HepG2 (cell line): ENCODE results near the gene MSMO1. TPM values are rescaled to one million over a fixed set of nuclear protein-coding genes. Genes with fewer than 3 reads are reported as not detected.

Source experiments
- CHD4 ChIP-seq: fragments of 200-600 bp; sonication (generic); IDR thresholded peaks from 2 replicates; pipeline ENCODE4 v1.7.0; 2017; ENCODE audit warnings: mild to moderate bottlenecking, low read length, borderline replicate concordance
- JUND ChIP-seq: sonication (generic); formaldehyde crosslinking; IDR thresholded peaks from 2 replicates; pipeline ENCODE4 v1.8.0; 2022; ENCODE audit warnings: mild to moderate bottlenecking, missing genetic modification reagents
- MYNN ChIP-seq: sonication (generic); formaldehyde crosslinking; IDR thresholded peaks from 2 replicates; pipeline ENCODE4 v1.4.0; 2020; ENCODE audit warnings: mild to moderate bottlenecking, low read depth, missing genetic modification reagents
- NR2F2 ChIP-seq: IDR thresholded peaks from 2 replicates; pipeline ENCODE4 v1.6.1; 2012; ENCODE audit warnings: low read depth, inconsistent platforms, borderline replicate concordance
- RAD51 ChIP-seq: fragments of 450-650 bp; IDR thresholded peaks from 2 replicates; pipeline ENCODE4 v1.6.1; 2016; ENCODE audit warnings: borderline replicate concordance
- RCOR2 ChIP-seq: IDR thresholded peaks from 2 replicates; pipeline ENCODE4 v1.6.1; 2016; ENCODE audit warnings: missing biosample characterization, missing genetic modification reagents
- RFX3 ChIP-seq: IDR thresholded peaks from 2 replicates; pipeline ENCODE4 v1.6.1; 2016; ENCODE audit warnings: missing biosample characterization, missing genetic modification reagents
- ZFP62 ChIP-seq: sonication (generic); formaldehyde crosslinking; IDR thresholded peaks from 2 replicates; pipeline ENCODE4 v1.4.0; 2020; ENCODE audit warnings: missing genetic modification reagents
- ZNF138 ChIP-seq: sonication (generic); formaldehyde crosslinking; IDR thresholded peaks from 2 replicates; pipeline ENCODE4 v1.5.0; 2020; ENCODE audit warnings: mild to moderate bottlenecking, low read depth, missing genetic modification reagents
- polyA plus RNA-seq, 8 experiments: library from polyadenylated mRNA; depleted of rRNA in 3 of 8; stranded (reverse) in 7 of 8; unstranded in 1 of 8; fragments of >200 nt; fragmentation: Illumina TruSeq in 4 of 8; extraction: Trizol in 4 of 8; gene quantifications; 2 replicates each; pipeline versions ENCODE4 v1.2.1 to v1.2.3, GENCODE V29; 2011 to 2016; ENCODE audit warnings: low read depth in 4 of 8, missing spikeins in 1 of 8, mixed read lengths in 1 of 8; ENCODE audit not compliant: insufficient read depth in 1 of 8
- total RNA-seq, 5 experiments: library from RNA; depleted of rRNA; stranded (reverse); fragments of >200 nt; fragmentation: Illumina TruSeq; extraction: Trizol; gene quantifications; 2 replicates each; pipeline ENCODE4 v1.2.3, GENCODE V29; 2016; ENCODE audit warnings: low read depth in 1 of 5
- TF ChIP-seq, protein P1 (sequence below), 2 experiments: fragments of 450-650 bp in 1 of 2; sonication (generic) in 1 of 2; formaldehyde crosslinking in 1 of 2; IDR thresholded peaks; 2 replicates each; pipeline versions ENCODE4 v1.6.1 to v1.8.0; 2016 to 2022; ENCODE audit warnings: antibody characterized with exemption in 1 of 2, mild to moderate bottlenecking in 1 of 2, missing genetic modification reagents in 1 of 2
- TF ChIP-seq, protein P2 (sequence below), 2 experiments: sonication (generic) in 1 of 2; formaldehyde crosslinking in 1 of 2; IDR thresholded peaks; 2 replicates each; pipeline versions ENCODE4 v1.4.0 to v1.6.1; 2016 to 2020; ENCODE audit warnings: borderline replicate concordance in 1 of 2, low read depth in 1 of 2, mild to moderate bottlenecking in 1 of 2, missing genetic modification reagents in 1 of 2
- TF ChIP-seq, protein P3 (sequence below): IDR thresholded peaks from 2 replicates; pipeline ENCODE4 v1.4.0; 2020; ENCODE audit warnings: mild to moderate bottlenecking, missing genetic modification reagents

Gene MSMO1
- total and polyA plus RNA-seq, 2 of the 13 experiments (the other 11 are each of a cell fraction or from before 2014, with no cell fraction given): 98.1 to 216 TPM

DNA sequence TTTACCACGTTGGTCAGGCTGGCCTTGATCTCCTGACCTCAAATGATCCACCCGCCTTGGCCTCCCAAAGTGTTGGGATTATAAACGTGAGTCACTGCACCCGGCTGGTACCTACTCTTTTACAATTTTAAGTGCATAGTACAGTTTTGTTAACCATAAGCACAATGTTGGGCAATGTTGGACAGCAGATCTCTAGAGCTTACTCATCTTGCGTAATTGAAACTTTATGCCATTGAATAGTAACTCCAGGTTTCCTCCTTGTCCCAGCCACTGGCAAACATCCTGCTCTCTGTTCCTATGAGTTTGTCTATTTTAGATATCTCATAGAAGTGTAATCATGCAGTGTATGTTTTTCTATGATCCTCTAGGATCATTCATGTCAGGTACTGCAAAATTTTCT, 42.1 kb downstream of the MSMO1 start (continued):
- TF ChIP-seq, protein P1, sequence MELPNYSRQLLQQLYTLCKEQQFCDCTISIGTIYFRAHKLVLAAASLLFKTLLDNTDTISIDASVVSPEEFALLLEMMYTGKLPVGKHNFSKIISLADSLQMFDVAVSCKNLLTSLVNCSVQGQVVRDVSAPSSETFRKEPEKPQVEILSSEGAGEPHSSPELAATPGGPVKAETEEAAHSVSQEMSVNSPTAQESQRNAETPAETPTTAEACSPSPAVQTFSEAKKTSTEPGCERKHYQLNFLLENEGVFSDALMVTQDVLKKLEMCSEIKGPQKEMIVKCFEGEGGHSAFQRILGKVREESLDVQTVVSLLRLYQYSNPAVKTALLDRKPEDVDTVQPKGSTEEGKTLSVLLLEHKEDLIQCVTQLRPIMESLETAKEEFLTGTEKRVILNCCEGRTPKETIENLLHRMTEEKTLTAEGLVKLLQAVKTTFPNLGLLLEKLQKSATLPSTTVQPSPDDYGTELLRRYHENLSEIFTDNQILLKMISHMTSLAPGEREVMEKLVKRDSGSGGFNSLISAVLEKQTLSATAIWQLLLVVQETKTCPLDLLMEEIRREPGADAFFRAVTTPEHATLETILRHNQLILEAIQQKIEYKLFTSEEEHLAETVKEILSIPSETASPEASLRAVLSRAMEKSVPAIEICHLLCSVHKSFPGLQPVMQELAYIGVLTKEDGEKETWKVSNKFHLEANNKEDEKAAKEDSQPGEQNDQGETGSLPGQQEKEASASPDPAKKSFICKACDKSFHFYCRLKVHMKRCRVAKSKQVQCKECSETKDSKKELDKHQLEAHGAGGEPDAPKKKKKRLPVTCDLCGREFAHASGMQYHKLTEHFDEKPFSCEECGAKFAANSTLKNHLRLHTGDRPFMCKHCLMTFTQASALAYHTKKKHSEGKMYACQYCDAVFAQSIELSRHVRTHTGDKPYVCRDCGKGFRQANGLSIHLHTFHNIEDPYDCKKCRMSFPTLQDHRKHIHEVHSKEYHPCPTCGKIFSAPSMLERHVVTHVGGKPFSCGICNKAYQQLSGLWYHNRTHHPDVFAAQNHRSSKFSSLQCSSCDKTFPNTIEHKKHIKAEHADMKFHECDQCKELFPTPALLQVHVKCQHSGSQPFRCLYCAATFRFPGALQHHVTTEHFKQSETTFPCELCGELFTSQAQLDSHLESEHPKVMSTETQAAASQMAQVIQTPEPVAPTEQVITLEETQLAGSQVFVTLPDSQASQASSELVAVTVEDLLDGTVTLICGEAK (IDR thresholded peaks at IDR 0.05): no peak
- TF ChIP-seq, protein P1 (CRISPR knock-in tag; IDR thresholded peaks at IDR 0.05): peak; percentile 39; the same call in 1 of the 2 replicates
- TF ChIP-seq RCOR2 (CRISPR knock-in tag): peak; percentile 89; the same call in 1 of the 2 replicates
- TF ChIP-seq, protein P2, sequence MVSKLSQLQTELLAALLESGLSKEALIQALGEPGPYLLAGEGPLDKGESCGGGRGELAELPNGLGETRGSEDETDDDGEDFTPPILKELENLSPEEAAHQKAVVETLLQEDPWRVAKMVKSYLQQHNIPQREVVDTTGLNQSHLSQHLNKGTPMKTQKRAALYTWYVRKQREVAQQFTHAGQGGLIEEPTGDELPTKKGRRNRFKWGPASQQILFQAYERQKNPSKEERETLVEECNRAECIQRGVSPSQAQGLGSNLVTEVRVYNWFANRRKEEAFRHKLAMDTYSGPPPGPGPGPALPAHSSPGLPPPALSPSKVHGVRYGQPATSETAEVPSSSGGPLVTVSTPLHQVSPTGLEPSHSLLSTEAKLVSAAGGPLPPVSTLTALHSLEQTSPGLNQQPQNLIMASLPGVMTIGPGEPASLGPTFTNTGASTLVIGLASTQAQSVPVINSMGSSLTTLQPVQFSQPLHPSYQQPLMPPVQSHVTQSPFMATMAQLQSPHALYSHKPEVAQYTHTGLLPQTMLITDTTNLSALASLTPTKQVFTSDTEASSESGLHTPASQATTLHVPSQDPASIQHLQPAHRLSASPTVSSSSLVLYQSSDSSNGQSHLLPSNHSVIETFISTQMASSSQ (IDR thresholded peaks at IDR 0.05; ENCODE audit: low read depth): peak; percentile 69
- TF ChIP-seq, protein P2 (CRISPR knock-in tag; IDR thresholded peaks at IDR 0.05; ENCODE audit: borderline replicate concordance): peak; percentile 84; the same call in 1 of the 2 replicates
- TF ChIP-seq MYNN (CRISPR knock-in tag): no peak
- no peak for TF ChIP-seq RAD51
- TF ChIP-seq RFX3 (CRISPR knock-in tag): no peak
- peak; percentile 89 for TF ChIP-seq JUND (CRISPR knock-in tag)
- TF ChIP-seq, protein P3, sequence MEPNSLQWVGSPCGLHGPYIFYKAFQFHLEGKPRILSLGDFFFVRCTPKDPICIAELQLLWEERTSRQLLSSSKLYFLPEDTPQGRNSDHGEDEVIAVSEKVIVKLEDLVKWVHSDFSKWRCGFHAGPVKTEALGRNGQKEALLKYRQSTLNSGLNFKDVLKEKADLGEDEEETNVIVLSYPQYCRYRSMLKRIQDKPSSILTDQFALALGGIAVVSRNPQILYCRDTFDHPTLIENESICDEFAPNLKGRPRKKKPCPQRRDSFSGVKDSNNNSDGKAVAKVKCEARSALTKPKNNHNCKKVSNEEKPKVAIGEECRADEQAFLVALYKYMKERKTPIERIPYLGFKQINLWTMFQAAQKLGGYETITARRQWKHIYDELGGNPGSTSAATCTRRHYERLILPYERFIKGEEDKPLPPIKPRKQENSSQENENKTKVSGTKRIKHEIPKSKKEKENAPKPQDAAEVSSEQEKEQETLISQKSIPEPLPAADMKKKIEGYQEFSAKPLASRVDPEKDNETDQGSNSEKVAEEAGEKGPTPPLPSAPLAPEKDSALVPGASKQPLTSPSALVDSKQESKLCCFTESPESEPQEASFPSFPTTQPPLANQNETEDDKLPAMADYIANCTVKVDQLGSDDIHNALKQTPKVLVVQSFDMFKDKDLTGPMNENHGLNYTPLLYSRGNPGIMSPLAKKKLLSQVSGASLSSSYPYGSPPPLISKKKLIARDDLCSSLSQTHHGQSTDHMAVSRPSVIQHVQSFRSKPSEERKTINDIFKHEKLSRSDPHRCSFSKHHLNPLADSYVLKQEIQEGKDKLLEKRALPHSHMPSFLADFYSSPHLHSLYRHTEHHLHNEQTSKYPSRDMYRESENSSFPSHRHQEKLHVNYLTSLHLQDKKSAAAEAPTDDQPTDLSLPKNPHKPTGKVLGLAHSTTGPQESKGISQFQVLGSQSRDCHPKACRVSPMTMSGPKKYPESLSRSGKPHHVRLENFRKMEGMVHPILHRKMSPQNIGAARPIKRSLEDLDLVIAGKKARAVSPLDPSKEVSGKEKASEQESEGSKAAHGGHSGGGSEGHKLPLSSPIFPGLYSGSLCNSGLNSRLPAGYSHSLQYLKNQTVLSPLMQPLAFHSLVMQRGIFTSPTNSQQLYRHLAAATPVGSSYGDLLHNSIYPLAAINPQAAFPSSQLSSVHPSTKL (CRISPR knock-in tag): peak; percentile 98
- no peak for TF ChIP-seq ZFP62 (CRISPR knock-in tag)
- TF ChIP-seq NR2F2: peak; percentile 82
- 0 out of 2 replicates have a peak, but pooled peaks have one; percentile 42 for TF ChIP-seq CHD4
- TF ChIP-seq ZNF138 (CRISPR knock-in tag): no peak
